Inflammatory macrophage treated with lipopolysaccharide for 1 hour (primary cell): Measurements from ENCODE around the gene SLC2A10.

ENCODE experiments used
- DNase-seq, 2 donors: peaks; one replicate each; pipeline ENCODE4 v3.0.0-alpha.2; 2020 to 2022

SLC2A10 gene

GRCh38 chr20:46704714-46705377, 4.6 kb upstream of the SLC2A10 start:
- no peak for DNase-seq

DNA sequence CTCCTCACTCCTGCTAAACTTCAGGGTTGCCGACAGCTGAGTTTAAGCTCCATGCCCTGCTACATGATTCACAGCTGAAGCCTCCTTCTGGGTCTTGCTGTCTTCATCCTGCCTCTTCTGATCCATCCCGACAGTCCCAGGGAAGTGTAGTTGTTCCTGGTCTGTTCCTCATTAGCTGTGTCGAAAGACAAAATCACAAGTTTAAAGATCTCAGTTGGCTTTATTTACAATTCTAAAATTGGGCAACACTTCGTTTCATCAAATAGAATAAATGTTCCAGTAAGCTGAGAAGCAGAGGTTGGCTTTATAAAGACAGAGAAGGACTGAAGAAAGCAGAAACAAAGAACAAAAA, 4.1 kb upstream of the SLC2A10 start:
- DNase-seq: no peak

GRCh38 chr20:46706242-46706641, 3.2 kb upstream of the SLC2A10 start:
- DNase-seq: no peak

GRCh38 chr20:46708172-46708860, 1.1 kb upstream of the SLC2A10 start:
- DNase-seq: no peak

DNA sequence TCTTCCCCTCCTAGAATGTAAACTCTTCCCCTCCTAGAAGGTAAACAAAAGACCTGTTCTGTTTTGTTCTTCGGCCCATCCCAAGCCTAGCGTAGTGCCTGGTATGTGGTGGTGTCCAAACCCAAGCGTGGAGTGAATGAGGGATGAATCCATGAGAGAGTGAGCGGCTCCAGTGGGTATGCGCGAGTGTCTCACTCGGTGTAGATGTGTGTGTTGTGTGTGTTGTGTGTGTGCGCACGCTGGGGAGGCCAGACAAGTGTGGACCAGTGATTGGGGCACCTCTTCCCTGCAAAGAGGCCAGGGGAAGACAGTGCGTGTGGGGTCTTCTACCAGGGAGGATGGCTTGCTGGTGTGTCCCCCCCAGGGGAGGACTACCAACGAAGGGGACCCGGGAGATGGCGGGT, 392 bp upstream of the SLC2A10 start:
- DNase-seq: no peak

GRCh38 chr20:46710153-46710913, 884 bp downstream of the SLC2A10 start:
- DNase-seq: no peak

- DNase-seq: no peak
These were observed 2.7 kb downstream of the SLC2A10 start for GRCh38 chr20:46712056-46712636.

DNA sequence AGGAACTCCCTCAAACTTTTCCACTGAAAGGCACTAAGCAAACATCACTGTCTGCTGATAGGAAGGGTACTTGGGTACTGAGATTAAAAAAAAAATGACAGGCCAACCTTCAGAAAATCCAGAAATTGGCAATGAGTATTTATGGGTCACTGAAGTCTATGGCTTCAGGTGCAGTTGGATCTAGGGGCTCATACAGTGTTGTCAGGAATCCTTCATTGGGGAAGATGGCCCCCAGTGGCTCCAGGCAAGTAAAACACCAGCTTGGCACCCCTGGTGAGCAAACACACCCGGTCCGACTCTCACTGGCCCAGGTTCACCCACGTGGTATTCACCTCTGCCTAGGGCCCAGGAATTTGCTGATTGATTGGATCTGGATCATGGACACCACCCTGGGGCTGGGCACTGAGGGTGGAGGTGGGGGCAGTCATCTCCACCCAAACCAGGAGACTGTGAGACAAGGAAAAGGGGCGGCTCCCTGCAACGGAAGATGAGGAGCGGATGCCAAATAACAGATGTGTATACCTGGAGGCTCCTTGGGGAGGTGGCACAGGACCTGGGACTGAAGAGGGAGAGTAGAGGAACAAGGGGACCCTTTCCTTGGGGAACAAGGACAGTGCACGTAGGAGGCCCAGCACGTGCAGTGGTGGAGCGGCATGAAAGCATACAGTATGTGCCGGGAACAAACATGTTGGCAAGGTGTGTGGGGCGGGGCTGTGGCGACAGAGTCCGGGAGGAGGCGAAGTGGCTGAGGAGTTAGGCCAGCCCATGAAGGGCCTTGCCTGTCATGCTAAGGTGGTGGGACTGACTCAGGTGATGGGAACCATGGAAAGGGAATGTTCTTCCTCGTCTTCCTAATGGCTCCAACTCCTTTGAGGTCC, 4.7 kb downstream of the SLC2A10 start:
- DNase-seq: no peak

DNA sequence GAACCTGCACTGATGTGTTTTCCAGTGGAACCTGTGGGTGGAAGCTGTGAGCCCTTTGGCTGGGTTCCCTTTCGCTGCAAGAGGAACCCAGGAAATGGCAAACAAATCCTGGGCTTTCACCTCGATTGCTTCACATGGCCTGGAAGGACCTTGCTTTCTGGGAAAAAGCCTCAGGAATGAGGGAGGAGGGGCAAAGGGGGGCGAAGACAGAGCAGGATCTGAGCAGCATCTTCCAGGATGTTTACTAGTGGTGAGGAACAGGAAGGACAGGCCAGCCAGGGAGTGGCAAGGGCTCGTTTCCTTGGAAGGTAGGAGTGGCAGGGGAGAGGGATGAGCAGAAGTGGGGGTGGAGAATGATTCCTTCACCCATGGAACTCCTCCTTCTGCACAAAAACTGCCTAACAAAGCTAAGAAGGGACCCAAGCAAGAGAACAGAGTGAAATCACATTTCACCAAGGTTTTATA, 5.9 kb downstream of the SLC2A10 start:
- no peak for DNase-seq

DNA sequence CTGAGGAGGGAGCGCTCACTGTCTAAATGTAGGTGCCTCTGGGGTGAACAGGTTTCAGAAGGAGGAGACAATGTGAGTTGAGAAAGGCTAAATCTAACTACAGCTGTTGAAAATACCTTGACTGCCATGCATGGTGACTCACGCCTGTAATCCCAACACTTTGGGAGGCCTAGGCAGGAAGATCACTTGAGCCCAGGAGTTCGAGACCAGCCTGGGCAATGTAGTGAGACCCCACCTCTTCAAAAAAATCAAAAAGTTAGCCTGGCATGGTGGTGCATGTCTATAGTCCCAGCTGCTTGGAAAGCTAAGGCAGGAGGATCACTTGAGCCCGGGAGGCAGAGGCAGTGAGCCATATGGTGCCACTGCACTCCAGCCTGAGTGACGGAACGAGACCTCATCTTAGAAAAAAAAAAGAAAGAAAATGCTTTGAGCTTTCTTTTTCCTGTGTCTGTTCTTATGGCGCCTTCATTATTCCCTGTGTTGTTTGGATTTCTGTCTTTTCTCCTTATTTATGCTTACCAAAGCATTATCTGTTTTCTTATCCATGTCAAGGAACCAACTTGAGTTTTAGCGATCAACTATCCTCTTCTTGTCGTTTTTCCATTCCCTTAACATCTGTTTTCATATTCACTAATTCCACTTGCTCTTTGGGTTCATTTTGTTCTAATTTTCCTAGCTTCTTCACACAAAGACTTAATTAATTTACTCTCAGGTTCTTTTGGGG, 8.5 kb downstream of the SLC2A10 start:
- DNase-seq: no peak

- DNase-seq: no peak
These were observed 10.6 kb downstream of the SLC2A10 start for GRCh38 chr20:46720019-46720418.

GRCh38 chr20:46720776-46721425, 11.5 kb downstream of the SLC2A10 start:
- no peak for DNase-seq

- no peak for DNase-seq
These were observed 12.0 kb downstream of the SLC2A10 start for GRCh38 chr20:46721476-46721875.

DNA sequence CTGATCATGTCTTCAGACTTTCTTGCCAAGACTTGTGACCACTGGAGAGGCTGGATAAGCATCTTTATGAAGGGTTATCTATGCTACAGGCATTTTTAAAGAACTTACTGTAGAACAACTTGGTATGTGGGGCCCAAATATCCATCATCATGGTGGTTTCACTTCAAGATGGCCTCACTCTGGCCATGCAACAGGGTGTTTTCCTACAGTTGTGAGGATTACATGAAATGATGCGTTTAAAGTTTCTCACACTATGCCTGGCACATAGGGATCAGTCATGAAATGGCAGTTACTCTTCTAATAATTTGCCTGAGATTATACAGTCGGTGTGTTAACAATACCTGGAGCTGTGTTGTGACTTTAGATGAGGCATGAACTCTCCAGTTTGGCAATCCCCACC, 13.0 kb downstream of the SLC2A10 start:
- no peak for DNase-seq

DNA sequence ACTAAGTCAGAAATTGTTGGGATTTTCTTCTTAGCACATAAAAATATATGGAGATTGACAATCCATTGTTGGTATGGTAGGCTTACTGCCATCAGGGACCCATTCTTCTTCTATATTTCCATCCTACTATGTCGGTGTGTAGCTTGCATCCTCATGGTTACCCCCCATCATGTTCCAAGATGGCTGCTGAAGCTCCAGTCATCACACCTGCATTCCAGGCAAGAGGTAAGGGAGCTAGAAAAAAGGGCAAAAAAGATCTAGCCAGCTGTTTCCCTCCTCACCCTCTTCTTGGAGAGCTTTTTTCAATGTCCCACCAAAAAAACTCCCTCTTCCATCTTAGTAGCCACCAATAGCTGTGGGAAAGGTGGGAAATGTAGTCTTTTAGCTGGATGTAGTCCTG, 13.6 kb downstream of the SLC2A10 start:
- no peak for DNase-seq

DNA sequence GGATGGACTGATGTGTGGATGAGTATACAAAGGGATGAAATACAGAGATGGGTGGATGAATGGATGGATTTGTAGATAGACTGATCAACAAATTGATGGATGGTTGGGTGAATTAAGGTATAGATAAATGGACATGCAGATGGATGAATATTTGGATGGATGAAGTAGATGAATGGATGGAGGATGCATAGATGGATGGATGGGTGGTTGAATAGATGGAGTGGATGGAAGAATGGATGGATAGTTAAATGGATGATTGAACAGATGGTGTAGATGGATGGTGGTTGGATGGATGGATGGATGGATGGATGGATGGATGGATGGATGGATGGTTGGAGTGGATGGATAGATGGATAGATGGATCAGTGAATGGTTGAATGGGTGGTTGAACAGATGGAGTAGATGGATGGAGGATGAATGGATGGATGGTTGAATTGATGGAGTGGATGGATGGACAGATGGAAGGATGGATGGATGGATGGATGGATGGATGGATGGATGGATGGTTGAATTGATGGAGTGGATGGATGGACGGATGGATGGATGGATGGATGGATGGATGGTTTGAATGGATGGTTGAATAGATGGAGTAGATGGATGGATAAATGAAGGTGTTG, 15.0 kb downstream of the SLC2A10 start:
- no peak for DNase-seq

DNA sequence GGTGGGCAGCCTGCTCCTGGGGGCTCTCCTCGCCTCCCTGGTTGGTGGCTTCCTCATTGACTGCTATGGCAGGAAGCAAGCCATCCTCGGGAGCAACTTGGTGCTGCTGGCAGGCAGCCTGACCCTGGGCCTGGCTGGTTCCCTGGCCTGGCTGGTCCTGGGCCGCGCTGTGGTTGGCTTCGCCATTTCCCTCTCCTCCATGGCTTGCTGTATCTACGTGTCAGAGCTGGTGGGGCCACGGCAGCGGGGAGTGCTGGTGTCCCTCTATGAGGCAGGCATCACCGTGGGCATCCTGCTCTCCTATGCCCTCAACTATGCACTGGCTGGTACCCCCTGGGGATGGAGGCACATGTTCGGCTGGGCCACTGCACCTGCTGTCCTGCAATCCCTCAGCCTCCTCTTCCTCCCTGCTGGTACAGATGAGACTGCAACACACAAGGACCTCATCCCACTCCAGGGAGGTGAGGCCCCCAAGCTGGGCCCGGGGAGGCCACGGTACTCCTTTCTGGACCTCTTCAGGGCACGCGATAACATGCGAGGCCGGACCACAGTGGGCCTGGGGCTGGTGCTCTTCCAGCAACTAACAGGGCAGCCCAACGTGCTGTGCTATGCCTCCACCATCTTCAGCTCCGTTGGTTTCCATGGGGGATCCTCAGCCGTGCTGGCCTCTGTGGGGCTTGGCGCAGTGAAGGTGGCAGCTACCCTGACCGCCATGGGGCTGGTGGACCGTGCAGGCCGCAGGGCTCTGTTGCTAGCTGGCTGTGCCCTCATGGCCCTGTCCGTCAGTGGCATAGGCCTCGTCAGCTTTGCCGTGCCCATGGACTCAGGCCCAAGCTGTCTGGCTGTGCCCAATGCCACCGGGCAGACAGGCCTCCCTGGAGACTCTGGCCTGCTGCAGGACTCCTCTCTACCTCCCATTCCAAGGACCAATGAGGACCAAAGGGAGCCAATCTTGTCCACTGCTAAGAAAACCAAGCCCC, 16.0 kb downstream of the SLC2A10 start:
- no peak for DNase-seq

GRCh38 chr20:46731770-46732169, 22.3 kb downstream of the SLC2A10 start:
- DNase-seq: no peak

DNA sequence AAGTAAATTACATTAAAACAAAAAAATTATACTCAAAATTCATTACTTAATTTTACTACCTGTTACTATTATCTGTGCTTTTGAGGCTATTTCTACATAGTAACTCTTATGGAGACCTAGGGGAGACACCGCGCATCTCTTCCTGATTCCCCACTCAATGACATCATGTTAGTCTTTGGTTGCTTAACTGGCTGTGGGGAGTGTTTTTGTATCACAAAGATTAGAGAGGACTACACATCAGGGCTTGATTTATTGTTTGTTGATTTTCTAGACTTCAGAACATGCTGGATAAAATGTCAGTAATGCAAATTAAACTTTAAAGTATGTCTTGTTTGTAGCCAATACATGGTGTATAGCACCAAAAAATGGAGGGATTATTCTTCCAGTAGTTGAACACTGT, 26.0 kb downstream of the SLC2A10 start:
- no peak for DNase-seq
